Measurements from ENCODE around the gene IFI16.
"Not testable (repeated sequence)": the region's sequence is repeated elsewhere in the genome, so short reads cannot be mapped to it uniquely, and the experiment has no call there.

Gene IFI16

DNA sequence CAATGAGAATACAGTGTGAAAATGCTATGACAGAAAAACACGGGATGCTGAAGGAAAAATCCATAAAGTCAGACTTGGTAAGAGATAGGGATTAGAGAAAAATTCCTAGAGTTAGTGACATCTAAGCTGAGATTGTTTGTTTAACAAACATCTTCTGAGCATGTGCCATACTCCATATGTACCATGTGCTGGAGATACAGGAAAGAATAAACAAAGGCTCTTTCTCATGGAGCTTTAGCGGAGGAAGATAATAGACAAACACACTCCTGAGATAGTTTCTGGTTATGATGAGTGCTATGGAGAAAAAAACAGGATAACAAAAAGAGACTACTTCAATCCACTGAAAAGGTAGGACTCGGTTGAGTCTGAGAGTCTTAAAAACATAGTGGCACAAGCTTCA, 88.9 kb downstream of the IFI16 start:
- no peak for DNase-seq (ENCODE audit: low spot score)

DNA sequence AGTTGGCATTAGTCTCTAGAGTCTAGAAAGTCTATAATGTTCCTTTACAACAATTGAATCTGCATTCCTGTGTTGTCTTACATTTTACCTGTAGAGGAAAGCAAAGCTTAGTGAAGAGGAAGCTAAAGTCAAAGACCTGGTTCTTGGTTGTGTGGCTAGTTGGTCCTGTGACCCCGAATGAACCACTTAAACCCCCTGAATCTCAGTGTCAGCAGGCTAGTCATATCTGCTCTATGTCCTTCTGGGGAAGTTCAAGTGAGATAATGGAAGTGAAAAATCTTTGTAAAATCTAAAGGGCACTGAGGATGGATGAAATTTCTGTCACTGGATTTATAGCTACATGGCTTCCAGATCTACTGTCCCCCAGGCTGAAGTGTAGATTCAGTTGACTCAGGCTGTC, 90.9 kb downstream of the IFI16 start:
- DNase-seq (ENCODE audit: low spot score) = no peak

DNA sequence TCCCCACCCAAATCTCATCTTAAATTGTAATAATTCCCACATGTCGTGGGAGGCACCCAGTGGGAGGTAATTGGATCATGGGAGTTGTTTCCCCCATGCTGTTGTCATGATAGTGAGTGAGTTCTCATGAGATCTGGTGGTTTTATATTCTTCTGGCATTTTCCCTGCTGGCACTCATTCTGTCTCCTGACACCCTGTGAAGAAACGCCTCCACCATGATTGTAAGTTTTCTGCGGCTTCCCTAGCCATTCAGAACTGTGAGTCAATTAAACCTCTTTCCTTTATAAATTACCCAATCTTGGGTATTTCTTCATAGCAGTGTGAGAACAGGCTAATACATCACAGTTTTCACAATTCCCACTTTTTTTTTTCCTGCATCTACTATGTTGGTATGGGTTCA, 93.3 kb downstream of the IFI16 start:
- DNase-seq (ENCODE audit: low spot score) = not testable (repeated sequence)

All from RKO (cell line).